HepG2 (cell line): ENCODE results near the gene TMC4. TPM values are rescaled to one million over a fixed set of nuclear protein-coding genes. Genes with fewer than 3 reads are reported as not detected.

Experiments used
- CSRNP1 ChIP-seq: sonication (generic); formaldehyde crosslinking; IDR thresholded peaks from 2 replicates; pipeline ENCODE4 v1.8.1; 2023; ENCODE audit warnings: mild to moderate bottlenecking, missing genetic modification reagents
- ERF ChIP-seq: IDR thresholded peaks from 2 replicates; pipeline ENCODE4 v1.6.1; 2018; ENCODE audit warnings: missing biosample characterization, missing genetic modification reagents
- FOXA3 ChIP-seq: IDR thresholded peaks from 2 replicates; pipeline ENCODE4 v1.6.1; 2016; ENCODE audit warnings: missing genetic modification reagents, missing compliant biosample characterization
- KAT7 ChIP-seq: IDR thresholded peaks from 2 replicates; pipeline ENCODE4 v1.6.1; 2018; ENCODE audit warnings: borderline replicate concordance, missing compliant biosample characterization
- KLF13 ChIP-seq: sonication (generic); formaldehyde crosslinking; IDR thresholded peaks from 2 replicates; pipeline ENCODE4 v1.4.0; 2020; ENCODE audit warnings: mild to moderate bottlenecking, missing genetic modification reagents
- PHF8 ChIP-seq: sonication (generic); formaldehyde crosslinking; IDR thresholded peaks from 2 replicates; pipeline ENCODE4 v1.5.0; 2020; ENCODE audit warnings: missing genetic modification reagents
- REL ChIP-seq: sonication (generic); formaldehyde crosslinking; conservative IDR thresholded peaks from 2 replicates; pipeline ENCODE4 v1.8.0; 2022; ENCODE audit warnings: mild to moderate bottlenecking, missing genetic modification reagents, moderate library complexity
- SETDB1 ChIP-seq: sonication (generic); formaldehyde crosslinking; IDR thresholded peaks from 2 replicates; pipeline ENCODE4 v1.5.1; 2020; ENCODE audit warnings: missing genetic modification reagents, mild to moderate bottlenecking, borderline replicate concordance
- SRF ChIP-seq: IDR thresholded peaks from 2 replicates; pipeline ENCODE4 v1.6.1; 2011; ENCODE audit warnings: mild to moderate bottlenecking, low read depth, low read length, moderate library complexity
- THYN1 ChIP-seq: sonication (generic); formaldehyde crosslinking; IDR thresholded peaks from 2 replicates; pipeline ENCODE4 v1.8.1; 2023; ENCODE audit warnings: low read depth, mild to moderate bottlenecking, moderate library complexity, missing genetic modification reagents, borderline replicate concordance
- YEATS2 ChIP-seq: sonication (generic); formaldehyde crosslinking; IDR thresholded peaks from 2 replicates; pipeline ENCODE4 v1.4.0; 2020; ENCODE audit warnings: missing genetic modification reagents, borderline replicate concordance
- ZFP91 ChIP-seq: sonication (generic); formaldehyde crosslinking; IDR thresholded peaks from 2 replicates; pipeline ENCODE4 v1.9.0; 2022; ENCODE audit warnings: missing genetic modification reagents, mild to moderate bottlenecking, borderline replicate concordance
- ZNF180 ChIP-seq: sonication (generic); formaldehyde crosslinking; IDR thresholded peaks from 2 replicates; pipeline ENCODE4 v1.4.0; 2020; ENCODE audit warnings: low read depth, missing genetic modification reagents, borderline replicate concordance
- ZNF256 ChIP-seq: sonication (generic); formaldehyde crosslinking; conservative IDR thresholded peaks from 2 replicates; pipeline ENCODE4 v1.4.0; 2020; ENCODE audit warnings: missing genetic modification reagents
- ZNF354B ChIP-seq: sonication (generic); formaldehyde crosslinking; IDR thresholded peaks from 2 replicates; pipeline ENCODE4 v1.8.0; 2022; ENCODE audit warnings: mild to moderate bottlenecking, missing genetic modification reagents
- ZNF790 ChIP-seq: sonication (generic); formaldehyde crosslinking; IDR thresholded peaks from 2 replicates; pipeline ENCODE4 v1.8.0; 2022; ENCODE audit warnings: missing genetic modification reagents, mild to moderate bottlenecking, borderline replicate concordance
- polyA plus RNA-seq, 8 experiments: library from polyadenylated mRNA; depleted of rRNA in 3 of 8; stranded (reverse) in 7 of 8; unstranded in 1 of 8; fragments of >200 nt; fragmentation: Illumina TruSeq in 4 of 8; extraction: Trizol in 4 of 8; gene quantifications; 2 replicates each; pipeline versions ENCODE4 v1.2.1 to v1.2.3, GENCODE V29; 2011 to 2016; ENCODE audit warnings: low read depth in 4 of 8, missing spikeins in 1 of 8, mixed read lengths in 1 of 8; ENCODE audit not compliant: insufficient read depth in 1 of 8
- total RNA-seq, 5 experiments: library from RNA; depleted of rRNA; stranded (reverse); fragments of >200 nt; fragmentation: Illumina TruSeq; extraction: Trizol; gene quantifications; 2 replicates each; pipeline ENCODE4 v1.2.3, GENCODE V29; 2016; ENCODE audit warnings: low read depth in 1 of 5
- TF ChIP-seq, protein P1 (sequence below): sonication (generic); formaldehyde crosslinking; conservative IDR thresholded peaks from 2 replicates; pipeline ENCODE4 v1.4.0; 2020; ENCODE audit warnings: missing genetic modification reagents
- TF ChIP-seq, protein P2 (sequence below): sonication (generic); formaldehyde crosslinking; conservative IDR thresholded peaks from 2 replicates; pipeline ENCODE4 v1.8.0; 2022; ENCODE audit warnings: missing genetic modification reagents
- TF ChIP-seq, protein P3 (sequence below): sonication (generic); formaldehyde crosslinking; IDR thresholded peaks from 2 replicates; pipeline ENCODE4 v1.5.0; 2020; ENCODE audit warnings: missing genetic modification reagents

The TMC4 gene
- total and polyA plus RNA-seq, 2 of the 13 experiments (the other 11 are each of a cell fraction or from before 2014, with no cell fraction given), result 0.13 to 0.24 TPM

- TF ChIP-seq, protein P1, sequence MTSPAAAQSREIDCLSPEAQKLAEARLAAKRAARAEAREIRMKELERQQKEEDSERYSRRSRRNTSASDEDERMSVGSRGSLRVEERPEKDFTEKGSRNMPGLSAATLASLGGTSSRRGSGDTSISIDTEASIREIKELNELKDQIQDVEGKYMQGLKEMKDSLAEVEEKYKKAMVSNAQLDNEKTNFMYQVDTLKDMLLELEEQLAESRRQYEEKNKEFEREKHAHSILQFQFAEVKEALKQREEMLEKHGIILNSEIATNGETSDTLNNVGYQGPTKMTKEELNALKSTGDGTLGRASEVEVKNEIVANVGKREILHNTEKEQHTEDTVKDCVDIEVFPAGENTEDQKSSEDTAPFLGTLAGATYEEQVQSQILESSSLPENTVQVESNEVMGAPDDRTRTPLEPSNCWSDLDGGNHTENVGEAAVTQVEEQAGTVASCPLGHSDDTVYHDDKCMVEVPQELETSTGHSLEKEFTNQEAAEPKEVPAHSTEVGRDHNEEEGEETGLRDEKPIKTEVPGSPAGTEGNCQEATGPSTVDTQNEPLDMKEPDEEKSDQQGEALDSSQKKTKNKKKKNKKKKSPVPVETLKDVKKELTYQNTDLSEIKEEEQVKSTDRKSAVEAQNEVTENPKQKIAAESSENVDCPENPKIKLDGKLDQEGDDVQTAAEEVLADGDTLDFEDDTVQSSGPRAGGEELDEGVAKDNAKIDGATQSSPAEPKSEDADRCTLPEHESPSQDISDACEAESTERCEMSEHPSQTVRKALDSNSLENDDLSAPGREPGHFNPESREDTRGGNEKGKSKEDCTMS (CRISPR knock-in tag), result no peak
- TF ChIP-seq THYN1 (no peak), ZNF790 (CRISPR knock-in tag) (no peak), ZNF256 (CRISPR knock-in tag) (no peak), CSRNP1 (no peak), YEATS2 (CRISPR knock-in tag) (peak; percentile 95), ERF (CRISPR knock-in tag) (peak; percentile 80; the same call in 1 of the 2 replicates), PHF8 (CRISPR knock-in tag) (peak; percentile 97), REL (no peak), ZNF180 (CRISPR knock-in tag) (no peak), FOXA3 (CRISPR knock-in tag) (no peak), KLF13 (CRISPR knock-in tag) (0 out of 2 replicates have a peak, but pooled peaks have one; percentile 7), SETDB1 (CRISPR knock-in tag) (no peak), SRF (peak; percentile 85), ZNF354B (CRISPR knock-in tag) (no peak), KAT7 (no peak), ZFP91 (CRISPR knock-in tag) (peak; percentile 93)
- TF ChIP-seq, protein P2, sequence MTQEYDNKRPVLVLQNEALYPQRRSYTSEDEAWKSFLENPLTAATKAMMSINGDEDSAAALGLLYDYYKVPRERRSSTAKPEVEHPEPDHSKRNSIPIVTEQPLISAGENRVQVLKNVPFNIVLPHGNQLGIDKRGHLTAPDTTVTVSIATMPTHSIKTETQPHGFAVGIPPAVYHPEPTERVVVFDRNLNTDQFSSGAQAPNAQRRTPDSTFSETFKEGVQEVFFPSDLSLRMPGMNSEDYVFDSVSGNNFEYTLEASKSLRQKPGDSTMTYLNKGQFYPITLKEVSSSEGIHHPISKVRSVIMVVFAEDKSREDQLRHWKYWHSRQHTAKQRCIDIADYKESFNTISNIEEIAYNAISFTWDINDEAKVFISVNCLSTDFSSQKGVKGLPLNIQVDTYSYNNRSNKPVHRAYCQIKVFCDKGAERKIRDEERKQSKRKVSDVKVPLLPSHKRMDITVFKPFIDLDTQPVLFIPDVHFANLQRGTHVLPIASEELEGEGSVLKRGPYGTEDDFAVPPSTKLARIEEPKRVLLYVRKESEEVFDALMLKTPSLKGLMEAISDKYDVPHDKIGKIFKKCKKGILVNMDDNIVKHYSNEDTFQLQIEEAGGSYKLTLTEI (CRISPR knock-in tag), result no peak
- TF ChIP-seq, protein P3, sequence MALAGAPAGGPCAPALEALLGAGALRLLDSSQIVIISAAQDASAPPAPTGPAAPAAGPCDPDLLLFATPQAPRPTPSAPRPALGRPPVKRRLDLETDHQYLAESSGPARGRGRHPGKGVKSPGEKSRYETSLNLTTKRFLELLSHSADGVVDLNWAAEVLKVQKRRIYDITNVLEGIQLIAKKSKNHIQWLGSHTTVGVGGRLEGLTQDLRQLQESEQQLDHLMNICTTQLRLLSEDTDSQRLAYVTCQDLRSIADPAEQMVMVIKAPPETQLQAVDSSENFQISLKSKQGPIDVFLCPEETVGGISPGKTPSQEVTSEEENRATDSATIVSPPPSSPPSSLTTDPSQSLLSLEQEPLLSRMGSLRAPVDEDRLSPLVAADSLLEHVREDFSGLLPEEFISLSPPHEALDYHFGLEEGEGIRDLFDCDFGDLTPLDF, result peak; percentile 28; the same call in 1 of the 2 replicates
Measured at GRCh38 chr19:54115109-54116063, 57.6 kb downstream of the TMC4 start, which contains the start of the genes PRPF31 and TFPT (continued).
